K562 (cell line): Measurements from ENCODE around the gene ARMC12. TPM values are rescaled to one million over a fixed set of nuclear protein-coding genes. Genes with fewer than 3 reads are reported as not detected.
A peak's percentile ranks its signal among the peaks of the same experiment; 100 is the strongest.

Experiments used
- ATF7 ChIP-seq: fragments of 450-650 bp; IDR thresholded peaks from 2 replicates; pipeline ENCODE4 v1.7.1; 2014; ENCODE audit warnings: mild to moderate bottlenecking, moderate library complexity
- DEAF1 ChIP-seq: fragments of 450-650 bp; formaldehyde crosslinking; IDR thresholded peaks from 2 replicates; pipeline ENCODE4 v1.4.0; 2020; ENCODE audit warnings: mild to moderate bottlenecking, moderate library complexity
- E2F6 ChIP-seq, 2 experiments: IDR thresholded peaks; 2 replicates each; pipeline ENCODE4 v1.6.1; 2011; ENCODE audit warnings: borderline replicate concordance in 1 of 2, control low read depth in 1 of 2, low read depth in 1 of 2, low read length in 1 of 2, mild to moderate bottlenecking in 1 of 2, mixed read lengths in 1 of 2, moderate library complexity in 1 of 2; ENCODE audit not compliant: insufficient read depth in 1 of 2, insufficient read length in 1 of 2, poor library complexity in 1 of 2, severe bottlenecking in 1 of 2; ENCODE audit errors: extremely low read depth in 1 of 2
- FOS ChIP-seq: IDR thresholded peaks from 3 replicates; pipeline ENCODE4 v1.6.1; 2011; ENCODE audit not compliant: insufficient read length; ENCODE audit errors: extremely low read depth
- HDAC2 ChIP-seq: fragments of 450-650 bp; IDR thresholded peaks from 2 replicates; pipeline ENCODE4 v1.6.1; 2016; ENCODE audit warnings: mild to moderate bottlenecking
- HINFP ChIP-seq: fragments of 450-650 bp; conservative IDR thresholded peaks from 2 replicates; pipeline ENCODE4 v1.6.1; 2016; ENCODE audit warnings: missing genetic modification characterization, low read depth, mild to moderate bottlenecking, control low read depth, missing compliant biosample characterization
- HSF4 ChIP-seq: fragments of 250-450 bp; sonication (Bioruptor Pico); IDR thresholded peaks from 2 replicates; pipeline ENCODE4 v2.1.2; 2022; ENCODE audit warnings: mild to moderate bottlenecking, moderate library complexity, borderline replicate concordance
- MEIS2 ChIP-seq: fragments of 450-650 bp; IDR thresholded peaks from 2 replicates; pipeline ENCODE4 v1.6.1; 2014; ENCODE audit warnings: mild to moderate bottlenecking; ENCODE audit not compliant: partially characterized antibody
- ZBTB9 ChIP-seq: fragments of 450-650 bp; formaldehyde crosslinking; IDR thresholded peaks from 2 replicates; pipeline ENCODE4 v1.4.0; 2020; ENCODE audit warnings: mild to moderate bottlenecking, moderate library complexity
- ZNF407 ChIP-seq: fragments of 450-650 bp; IDR thresholded peaks from 2 replicates; pipeline ENCODE4 v1.6.1; 2016; ENCODE audit warnings: low read depth
- polyA plus RNA-seq, 8 experiments: library from polyadenylated mRNA; depleted of rRNA in 4 of 8; stranded (reverse) in 5 of 8; unstranded in 3 of 8; fragments of >200 nt; fragmentation: Nextera tagmentation in 2 of 8; fragmentation: Illumina TruSeq in 1 of 8; extraction: Ambion mirVana in 2 of 8; extraction: Trizol in 1 of 8; gene quantifications; 2 replicates each; pipeline versions ENCODE4 v1.2.1 to v1.2.3, GENCODE V29; 2011 to 2014; ENCODE audit warnings: inconsistent platforms in 1 of 8, missing spikeins in 1 of 8
- total RNA-seq, 7 experiments: library from RNA; depleted of rRNA in 6 of 7; stranded (reverse); fragments of >200 nt in 6 of 7; fragmentation: Illumina TruSeq in 2 of 7; extraction: Trizol in 2 of 7; gene quantifications; 2 replicates each; pipeline versions ENCODE4 v1.2.1 to v1.2.3, GENCODE V29; 2011 to 2021; ENCODE audit warnings: low replicate concordance in 1 of 7

ARMC12 gene
- total and polyA plus RNA-seq, 9 of the 15 experiments (the other 6 are each of a cell fraction or from before 2014, with no cell fraction given), result 0.09 to 0.58 (median 0.31) TPM; not detected in 3

GRCh38 chr6:35688605-35689322 is 48.1 kb upstream of the ARMC12 start, which contains the start of gene FKBP5 (continued):
- TF ChIP-seq FOS (peak; percentile 81), HSF4 (CRISPR knock-in tag) (no peak), ATF7 (peak; percentile 43; the same call in 1 of the 2 replicates), HINFP (tag) (no peak), E2F6 (IDR thresholded peaks at IDR 0.05; ENCODE audit: borderline replicate concordance in 1 of 2, extremely low read depth in 1 of 2, insufficient read depth in 1 of 2, insufficient read length in 1 of 2, low read depth in 1 of 2, low read length in 1 of 2, poor library complexity in 1 of 2, severe bottlenecking in 1 of 2) (peak; percentile 63 to 97), MEIS2 (peak; percentile 44), DEAF1 (no peak), HDAC2 (peak; percentile 81), ZNF407 (no peak), ZBTB9 (no peak; the same call in 1 of the 2 replicates)
